GM13976 (cell line): Measurements from ENCODE around the gene MMP27.
A peak's percentile ranks its signal among the peaks of the same experiment; 100 is the strongest.

Experiments
- DNase-seq: peaks from one replicate; pipeline ENCODE4 v3.0.0; 2012; ENCODE audit warnings: low spot score
- in situ Hi-C: fragments of 300-500 bp; cut with MboI; formaldehyde crosslinking; loops from one replicate; pipeline ENCODE4 v1.12.0; 2022; ENCODE audit warnings: low sequenced_read_pairs, mixed read lengths, inconsistent platforms; ENCODE audit not compliant: unreplicated experiment
- TF ChIP-seq, protein P1 (sequence below): IDR thresholded peaks from 2 replicates; pipeline ENCODE4 v1.5.1; 2012; ENCODE audit warnings: borderline replicate concordance, mild to moderate bottlenecking; ENCODE audit not compliant: insufficient read depth; ENCODE audit errors: extremely low read depth, missing control alignments, control extremely low read depth

Gene MMP27

DNA sequence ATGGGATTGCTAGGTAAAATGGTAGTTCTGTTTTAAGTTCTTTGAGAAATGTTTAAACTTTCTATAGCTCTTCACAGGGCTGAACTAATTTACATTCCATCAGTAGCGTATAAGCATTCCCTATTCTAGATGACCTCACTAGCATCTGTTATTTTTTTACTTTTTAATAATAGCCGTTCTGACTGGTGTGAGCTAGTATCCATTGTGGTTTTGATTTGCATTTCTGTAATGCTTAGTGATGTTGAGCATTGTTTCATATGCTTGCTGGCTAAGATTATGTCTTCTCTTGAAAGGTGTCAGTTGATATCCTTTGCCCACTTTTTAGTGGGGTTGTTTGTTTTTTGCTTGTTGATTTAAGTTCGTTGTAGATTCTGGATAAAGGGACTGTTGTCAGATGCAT is 35.9 kb downstream of the MMP27 start:
- in situ Hi-C loops, result no loop called here
- TF ChIP-seq, protein P1, sequence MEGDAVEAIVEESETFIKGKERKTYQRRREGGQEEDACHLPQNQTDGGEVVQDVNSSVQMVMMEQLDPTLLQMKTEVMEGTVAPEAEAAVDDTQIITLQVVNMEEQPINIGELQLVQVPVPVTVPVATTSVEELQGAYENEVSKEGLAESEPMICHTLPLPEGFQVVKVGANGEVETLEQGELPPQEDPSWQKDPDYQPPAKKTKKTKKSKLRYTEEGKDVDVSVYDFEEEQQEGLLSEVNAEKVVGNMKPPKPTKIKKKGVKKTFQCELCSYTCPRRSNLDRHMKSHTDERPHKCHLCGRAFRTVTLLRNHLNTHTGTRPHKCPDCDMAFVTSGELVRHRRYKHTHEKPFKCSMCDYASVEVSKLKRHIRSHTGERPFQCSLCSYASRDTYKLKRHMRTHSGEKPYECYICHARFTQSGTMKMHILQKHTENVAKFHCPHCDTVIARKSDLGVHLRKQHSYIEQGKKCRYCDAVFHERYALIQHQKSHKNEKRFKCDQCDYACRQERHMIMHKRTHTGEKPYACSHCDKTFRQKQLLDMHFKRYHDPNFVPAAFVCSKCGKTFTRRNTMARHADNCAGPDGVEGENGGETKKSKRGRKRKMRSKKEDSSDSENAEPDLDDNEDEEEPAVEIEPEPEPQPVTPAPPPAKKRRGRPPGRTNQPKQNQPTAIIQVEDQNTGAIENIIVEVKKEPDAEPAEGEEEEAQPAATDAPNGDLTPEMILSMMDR, result no peak
- DNase-seq, result no peak

DNA sequence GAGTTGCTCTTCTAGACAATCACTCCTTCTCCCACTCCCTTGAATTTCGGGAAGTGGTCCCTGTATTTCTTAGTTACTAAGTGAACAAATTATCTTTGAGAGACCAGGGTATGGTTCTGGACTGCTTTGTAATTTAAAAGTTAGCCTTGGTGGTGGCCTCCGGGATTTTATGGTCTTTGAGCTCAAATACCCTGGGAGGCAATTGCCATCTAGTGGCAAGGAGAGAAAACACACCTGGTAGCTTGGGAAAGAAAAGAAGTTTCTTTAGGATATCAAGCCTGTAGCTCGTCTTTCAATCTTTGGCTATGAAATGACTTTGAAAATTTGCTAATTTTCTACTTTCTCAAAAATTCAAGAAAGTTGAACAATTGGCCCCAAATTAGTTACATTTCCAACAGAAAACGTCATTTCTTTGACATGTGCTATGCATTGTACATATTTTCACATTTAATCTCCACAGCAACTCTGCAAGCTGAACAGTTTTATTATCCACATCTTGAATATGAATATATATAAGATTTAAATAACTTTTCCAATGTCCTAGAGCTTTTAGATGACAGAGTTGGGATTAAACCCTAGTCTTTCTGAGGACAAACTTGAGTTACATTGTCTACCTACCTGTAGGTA is 39.1 kb downstream of the MMP27 start:
- DNase-seq, result peak; percentile 48
- in situ Hi-C loops, result no loop called here

GRCh38 chr11:102664001-102664752 is 41.4 kb downstream of the MMP27 start:
- DNase-seq, result no peak
- TF ChIP-seq, protein P1, result peak; percentile 50
- in situ Hi-C loops, result no loop called here

More for the DNA sequence above, 39.1 kb downstream of the MMP27 start:
- TF ChIP-seq, protein P1, result peak; percentile 61

- TF ChIP-seq, protein P1, result no peak
- in situ Hi-C loops, result no loop called here
- DNase-seq, result no peak
Measured at GRCh38 chr11:102662607-102663006, 43.0 kb downstream of the MMP27 start.

DNA sequence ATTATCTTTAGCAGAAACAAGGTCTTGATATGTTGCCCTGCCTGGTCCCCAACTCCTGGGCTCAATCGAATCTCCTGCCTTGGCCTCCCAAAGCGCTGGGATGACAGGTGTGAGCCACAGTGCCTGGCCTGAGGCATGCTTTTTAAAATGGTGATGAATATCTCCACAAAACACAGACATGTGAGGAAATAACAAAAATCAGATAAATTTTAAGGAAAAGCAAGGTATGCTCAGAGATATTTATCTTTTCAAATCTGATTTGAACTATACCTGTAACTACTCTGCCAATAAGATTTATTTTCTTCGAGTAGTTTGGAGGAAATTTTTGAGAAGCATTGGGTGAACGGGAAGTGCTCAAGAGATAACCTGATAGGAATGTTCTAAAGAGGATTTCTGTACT is 44.5 kb downstream of the MMP27 start:
- no peak for DNase-seq
- in situ Hi-C loops, result no loop called here
- TF ChIP-seq, protein P1, result no peak

- in situ Hi-C loops, result no loop called here
- TF ChIP-seq, protein P1, result no peak
- no peak for DNase-seq
Measured at GRCh38 chr11:102656528-102656927, 49.0 kb downstream of the MMP27 start.
